Lower leg skin (tissue), 4 donors: Measurements from ENCODE around the gene EFS. TPM values are rescaled to one million over a fixed set of nuclear protein-coding genes. Genes with fewer than 3 reads are reported as not detected.
A peak's percentile ranks its signal among the peaks of the same experiment; 100 is the strongest.

Source experiments
- DNase-seq, 2 donors: peaks; one replicate each; pipeline ENCODE4 v3.0.0-alpha.2; 2019; ENCODE audit warnings: low spot score in 2 of 2
- H3K4me3 ChIP-seq: fragments of 200-600 bp; sonication (generic); 2 replicates; pipeline ENCODE4 v1.5.1; 2017; ENCODE audit warnings: mild to moderate bottlenecking, low read depth; ENCODE audit not compliant: poor library complexity, severe bottlenecking
- POLR2A ChIP-seq, 2 donors: fragments of 450-650 bp; IDR thresholded peaks; one replicate each; pipeline ENCODE4 v1.6.1; 2016 to 2017; ENCODE audit warnings: antibody characterized with exemption in 2 of 2, mild to moderate bottlenecking in 1 of 2, moderate library complexity in 1 of 2
- WGBS, 2 donors: methylation state at CpG; one replicate each; pipeline ENCODE4 v1.1.5; 2018; 5-methylcytosine and 5-hydroxymethylcytosine counted together
- intact Hi-C: fragments of 100-400 bp; cut with DNase I; formaldehyde crosslinking; loops from one replicate; pipeline ENCODE4 v1.15.0; 2023; ENCODE audit warnings: low total_unique reads
- total RNA-seq, 4 donors: library from RNA; depleted of rRNA; stranded (reverse); fragments of >200 nt; gene quantifications; one replicate each; pipeline ENCODE4 v1.1.0, GENCODE V29; 2016
- TF ChIP-seq, protein P1 (sequence below), 3 donors: fragments of 450-650 bp; IDR thresholded peaks; one replicate each; pipeline ENCODE4 v1.5.1; 2016; ENCODE audit warnings: antibody characterized with exemption in 3 of 3, mild to moderate bottlenecking in 3 of 3, moderate library complexity in 2 of 3

The EFS gene
- total RNA-seq, 4 donors from 2014 or later, result 38.7 to 73.2 (median 53.5) TPM

DNA sequence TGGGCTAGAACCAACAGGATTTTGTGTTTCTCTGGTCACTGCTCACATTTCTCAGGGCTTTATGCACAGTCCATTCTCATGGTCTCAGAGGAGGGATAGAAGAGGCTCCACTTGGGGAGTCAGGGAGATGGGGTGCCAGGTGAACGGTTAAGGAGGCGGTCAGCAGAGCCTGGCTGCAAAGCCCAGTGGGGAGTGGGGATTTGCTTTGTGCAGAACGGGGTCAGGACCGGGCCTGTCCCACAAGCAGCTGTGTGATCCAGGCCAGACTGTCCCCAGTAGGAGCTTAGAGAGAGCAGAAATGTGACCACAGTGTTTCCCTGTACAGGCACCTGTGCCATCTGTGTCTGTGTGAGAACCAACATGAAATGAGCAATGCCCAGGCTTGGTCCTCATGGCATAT lies 16.0 kb upstream of the EFS start:
- WGBS, 2 donors, result 85 to 92% methylated on average over 4 of the region's 4 CpGs
- H3K4me3 ChIP-seq, result no peak overlapping the region
- no peak for DNase-seq
- intact Hi-C loops, result loop anchor here (5.0 to 10.0 kb wide), 2 partner anchors 54 to 116 kb away; no protein-coding TSS in a partner anchor
- TF ChIP-seq, protein P1, sequence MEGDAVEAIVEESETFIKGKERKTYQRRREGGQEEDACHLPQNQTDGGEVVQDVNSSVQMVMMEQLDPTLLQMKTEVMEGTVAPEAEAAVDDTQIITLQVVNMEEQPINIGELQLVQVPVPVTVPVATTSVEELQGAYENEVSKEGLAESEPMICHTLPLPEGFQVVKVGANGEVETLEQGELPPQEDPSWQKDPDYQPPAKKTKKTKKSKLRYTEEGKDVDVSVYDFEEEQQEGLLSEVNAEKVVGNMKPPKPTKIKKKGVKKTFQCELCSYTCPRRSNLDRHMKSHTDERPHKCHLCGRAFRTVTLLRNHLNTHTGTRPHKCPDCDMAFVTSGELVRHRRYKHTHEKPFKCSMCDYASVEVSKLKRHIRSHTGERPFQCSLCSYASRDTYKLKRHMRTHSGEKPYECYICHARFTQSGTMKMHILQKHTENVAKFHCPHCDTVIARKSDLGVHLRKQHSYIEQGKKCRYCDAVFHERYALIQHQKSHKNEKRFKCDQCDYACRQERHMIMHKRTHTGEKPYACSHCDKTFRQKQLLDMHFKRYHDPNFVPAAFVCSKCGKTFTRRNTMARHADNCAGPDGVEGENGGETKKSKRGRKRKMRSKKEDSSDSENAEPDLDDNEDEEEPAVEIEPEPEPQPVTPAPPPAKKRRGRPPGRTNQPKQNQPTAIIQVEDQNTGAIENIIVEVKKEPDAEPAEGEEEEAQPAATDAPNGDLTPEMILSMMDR (IDR thresholded peaks at IDR 0.05), result no peak
- TF ChIP-seq POLR2A (IDR thresholded peaks at IDR 0.05), result no peak

GRCh38 chr14:23380197-23380914 lies 15.4 kb upstream of the EFS start:
- no peak overlapping the region for H3K4me3 ChIP-seq
- TF ChIP-seq, protein P1 (IDR thresholded peaks at IDR 0.05), result no peak
- no peak for TF ChIP-seq POLR2A (IDR thresholded peaks at IDR 0.05)
- WGBS, 2 donors, result 53 to 64% methylated on average over 16 of the region's 16 CpGs
- DNase-seq, result no peak
- intact Hi-C loops, result loop anchor here (5.0 to 10.0 kb wide), 2 partner anchors 53 to 116 kb away; no protein-coding TSS in a partner anchor

GRCh38 chr14:23379366-23380196 lies 14.6 kb upstream of the EFS start:
- WGBS, 2 donors, result 32 to 35% methylated on average over 11 to 12 of the region's 12 CpGs
- H3K4me3 ChIP-seq, result no peak overlapping the region
- no peak for TF ChIP-seq POLR2A (IDR thresholded peaks at IDR 0.05)
- TF ChIP-seq, protein P1 (IDR thresholded peaks at IDR 0.05), result peak in 1 of 3 donors; percentile 61
- intact Hi-C loops, result loop anchor here (5.0 to 10.0 kb wide), 2 partner anchors 52 to 115 kb away; no protein-coding TSS in a partner anchor
- peak; percentile 42 to 90 for DNase-seq

GRCh38 chr14:23378612-23379220 lies 13.7 kb upstream of the EFS start:
- H3K4me3 ChIP-seq, result no peak overlapping the region
- 81 to 84% methylated on average over 11 of the region's 11 CpGs for WGBS, 2 donors
- no peak for DNase-seq
- intact Hi-C loops, result no loop called here
- TF ChIP-seq, protein P1 (IDR thresholded peaks at IDR 0.05), result no peak
- TF ChIP-seq POLR2A (IDR thresholded peaks at IDR 0.05), result no peak

- 82 to 86% methylated on average over 14 of the region's 14 CpGs for WGBS, 2 donors
- TF ChIP-seq POLR2A (IDR thresholded peaks at IDR 0.05), result no peak
- TF ChIP-seq, protein P1 (IDR thresholded peaks at IDR 0.05), result no peak
- no peak for DNase-seq
- no peak overlapping the region for H3K4me3 ChIP-seq
- intact Hi-C loops, result no loop called here
These were observed 12.9 kb upstream of the EFS start for GRCh38 chr14:23377573-23378563.
